HEK293T (cell line): ENCODE measurements around the gene NAPB.

Experiments
- BHLHE40 ChIP-seq: fragments of 450-650 bp; IDR thresholded peaks from 2 replicates; pipeline ENCODE4 v1.6.1; 2016; ENCODE audit warnings: mild to moderate bottlenecking, moderate library complexity, borderline replicate concordance
- PKNOX1 ChIP-seq: fragments of 450-650 bp; IDR thresholded peaks from 2 replicates; pipeline ENCODE4 v1.6.1; 2016
- SP1 ChIP-seq: fragments of 450-650 bp; IDR thresholded peaks from 2 replicates; pipeline ENCODE4 v1.6.1; 2017
- SUZ12 ChIP-seq: fragments of 450-650 bp; IDR thresholded peaks from 2 replicates; pipeline ENCODE4 v1.6.1; 2016; ENCODE audit warnings: mild to moderate bottlenecking
- ZNF384 ChIP-seq: fragments of 450-650 bp; IDR thresholded peaks from 2 replicates; pipeline ENCODE4 v1.6.1; 2016

DNA sequence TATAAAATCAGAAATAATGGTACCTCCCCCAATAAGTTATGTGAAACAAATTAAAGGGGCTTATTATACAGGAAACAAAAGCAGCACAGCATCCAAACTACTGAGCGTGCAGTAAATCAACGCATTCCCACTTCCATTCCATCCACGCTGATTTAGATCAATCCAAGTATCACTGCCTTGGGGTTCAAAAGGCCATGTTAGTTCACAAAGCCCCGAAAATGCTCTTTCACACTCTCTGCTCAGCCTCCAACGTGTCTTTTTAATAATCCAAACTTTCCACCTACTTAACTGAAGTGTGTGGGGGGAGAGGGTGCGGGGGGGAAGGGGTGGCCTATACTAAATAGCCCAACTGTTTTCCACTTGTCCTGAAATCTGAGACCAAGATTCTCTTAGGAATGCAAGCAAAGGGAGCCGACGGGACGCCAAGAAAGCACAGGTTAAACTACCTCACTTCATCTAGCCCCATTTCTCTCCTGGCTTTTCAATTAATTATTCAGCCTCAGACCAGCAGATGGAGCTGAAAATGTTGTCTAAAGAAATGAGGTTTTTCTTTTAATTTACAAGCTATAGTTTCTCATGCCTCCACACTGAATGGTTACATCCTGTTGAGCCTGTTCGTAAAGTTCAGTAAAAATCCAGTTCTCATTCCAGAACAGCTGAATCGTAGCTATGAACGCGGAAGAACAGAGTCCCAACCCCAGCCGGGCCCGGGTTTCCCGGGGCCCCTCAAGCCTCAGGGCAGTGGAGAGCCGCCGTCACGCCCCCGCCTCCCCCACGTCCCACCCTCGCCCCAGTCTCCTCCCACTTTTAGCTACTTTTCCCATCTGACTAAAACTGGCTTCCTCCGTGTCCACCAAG is 71.7 kb downstream of the NAPB start:
- no peak for TF ChIP-seq SP1
- TF ChIP-seq PKNOX1, result no peak
- TF ChIP-seq ZNF384, result no peak
- no peak for TF ChIP-seq SUZ12
- no peak for TF ChIP-seq BHLHE40
